ENCODE measurements around the gene LY6G5C.
A peak's percentile ranks its signal among the peaks of the same experiment; 100 is the strongest.

The LY6G5C gene

DNA sequence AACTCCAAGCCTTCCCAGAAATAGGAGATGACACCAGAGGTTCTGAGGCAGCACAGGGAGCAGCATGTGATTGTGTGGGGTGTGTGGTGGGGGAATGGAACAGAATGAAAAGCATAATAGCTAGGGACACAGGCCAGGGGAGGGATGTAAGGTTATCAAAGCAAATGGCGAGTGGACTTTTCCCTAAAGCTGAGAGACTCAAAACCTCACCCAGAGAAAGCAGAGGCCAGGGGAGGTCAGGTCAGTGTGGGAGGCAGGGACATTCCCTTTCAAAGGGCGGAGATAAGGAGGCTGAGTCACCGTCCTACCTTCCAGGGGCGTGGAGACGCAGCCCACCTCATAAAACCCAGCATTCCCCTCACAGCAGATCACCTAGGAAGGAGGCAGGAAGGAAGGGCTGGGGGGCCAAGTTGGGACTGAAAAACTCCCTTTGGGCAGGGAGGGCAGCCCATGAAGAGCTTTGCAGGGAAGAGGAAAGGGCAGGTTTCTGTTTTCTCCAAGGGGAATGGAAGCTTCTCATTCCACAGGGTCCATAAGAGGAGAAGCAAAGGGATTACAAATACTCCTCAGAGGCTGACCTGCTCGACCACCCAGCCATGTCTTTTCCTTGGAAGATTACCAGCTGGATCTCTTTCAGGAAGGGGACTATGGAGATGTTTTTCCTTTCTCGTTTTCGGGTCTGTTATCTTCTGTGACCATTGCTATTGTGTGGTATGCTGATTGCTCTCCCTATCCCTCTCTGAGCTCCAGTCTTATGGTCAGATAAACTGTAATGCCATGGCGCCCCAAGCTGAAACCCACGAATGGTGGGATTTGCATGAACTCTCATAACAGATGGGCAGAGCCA is 9.6 kb upstream of the LY6G5C start:
- peak; percentile 16 for DNase-seq

DNA sequence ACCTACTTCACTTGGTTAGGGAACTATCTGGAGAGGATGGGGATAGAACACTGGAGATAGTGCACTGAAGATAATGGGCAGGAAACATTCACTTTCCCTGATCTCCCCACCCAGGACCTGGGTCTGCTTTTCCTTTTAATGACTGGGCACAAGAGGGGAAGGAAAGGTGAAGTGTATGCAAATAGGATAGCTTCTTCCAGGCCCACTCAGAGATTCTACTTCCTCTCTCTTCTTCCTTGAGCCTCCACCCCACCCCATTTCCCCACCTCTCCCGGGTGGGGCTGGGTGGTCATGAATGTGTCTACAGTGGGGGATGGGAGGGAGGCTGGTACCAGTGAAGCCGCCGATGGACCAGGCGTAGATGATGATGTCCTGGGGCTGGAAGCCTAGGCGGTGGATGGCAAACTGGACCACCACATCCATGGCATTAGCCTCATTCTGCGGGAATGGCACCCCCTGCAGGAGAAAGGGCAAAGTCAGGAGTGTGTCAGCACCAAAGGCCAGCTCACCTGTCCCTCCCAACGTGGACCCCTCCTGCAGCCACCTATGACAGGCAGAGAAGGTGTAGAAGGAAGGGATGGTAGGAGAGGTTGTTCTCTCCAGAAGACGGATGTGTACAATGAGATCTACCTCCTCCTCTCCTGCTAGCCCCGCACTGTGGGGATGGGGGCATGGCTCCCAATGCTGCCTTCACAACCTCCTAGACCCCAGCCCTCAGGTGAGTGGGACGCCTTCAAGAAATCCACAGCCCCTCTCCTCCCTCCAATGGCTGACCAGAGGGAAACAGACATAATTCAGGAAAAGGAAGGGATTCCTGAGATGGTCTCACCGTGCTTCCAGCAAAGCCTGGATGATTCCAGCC is 8.6 kb upstream of the LY6G5C start:
- DNase-seq, result peak; percentile 31

DNA sequence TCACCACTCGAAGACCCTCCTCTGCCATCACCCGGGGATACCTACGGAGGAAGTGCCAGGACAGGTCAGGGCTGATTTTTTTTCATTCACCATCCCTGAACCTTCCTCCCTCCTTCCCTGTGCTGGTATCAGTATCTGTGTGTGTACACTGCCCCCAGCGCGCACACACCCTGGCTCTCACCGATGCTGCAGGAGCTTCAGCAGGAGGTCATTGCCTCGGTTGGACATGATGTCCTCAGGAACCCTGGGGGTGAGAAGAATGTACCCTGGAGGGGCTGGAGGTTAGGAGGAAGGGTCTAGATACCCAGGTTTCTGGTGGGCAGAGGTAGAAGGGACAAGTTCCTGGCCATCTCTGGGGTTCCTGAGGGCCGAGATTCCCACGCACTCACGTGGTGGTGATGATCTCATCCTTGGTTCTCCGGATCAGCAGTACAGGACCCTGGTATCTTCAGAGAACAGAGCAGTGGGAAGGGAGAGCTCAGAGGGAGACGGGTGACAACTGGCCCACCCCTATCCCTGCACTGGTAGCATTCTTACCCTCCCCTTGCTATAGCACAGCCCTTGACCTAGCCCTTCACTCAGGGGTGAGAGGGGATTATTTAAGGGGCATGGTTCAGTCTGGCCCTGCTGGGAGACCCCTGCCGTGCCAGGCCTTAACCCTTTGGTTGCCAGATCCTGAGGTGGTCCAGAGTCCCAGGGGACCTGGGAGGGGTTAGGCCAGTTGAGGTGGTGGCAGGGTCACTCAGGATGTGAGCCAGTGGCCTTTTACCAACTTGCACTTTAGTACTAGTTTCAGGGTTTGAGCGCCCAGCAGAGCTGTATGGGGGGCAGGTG is 7.2 kb upstream of the LY6G5C start:
- DNase-seq, result no peak

DNA sequence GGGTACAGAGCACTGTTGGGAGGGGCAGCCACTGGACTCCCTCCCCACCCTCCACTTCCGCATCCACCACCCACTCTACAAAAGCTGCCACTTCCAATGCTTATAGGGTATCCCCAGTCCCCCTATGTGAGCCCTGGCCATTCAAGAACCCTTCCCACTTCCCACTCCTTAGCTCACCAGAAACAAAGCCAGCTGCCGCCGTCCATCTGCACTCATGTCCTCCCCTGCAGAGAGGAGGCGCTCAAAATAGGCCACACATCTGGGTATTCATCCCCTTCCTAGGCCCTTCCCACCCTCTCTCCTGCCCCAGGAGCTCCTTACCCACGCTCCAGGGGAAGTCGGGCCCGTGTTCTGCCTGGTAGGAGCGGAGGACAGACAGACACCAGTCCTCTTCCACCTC is 6.5 kb upstream of the LY6G5C start:
- no peak for DNase-seq

DNA sequence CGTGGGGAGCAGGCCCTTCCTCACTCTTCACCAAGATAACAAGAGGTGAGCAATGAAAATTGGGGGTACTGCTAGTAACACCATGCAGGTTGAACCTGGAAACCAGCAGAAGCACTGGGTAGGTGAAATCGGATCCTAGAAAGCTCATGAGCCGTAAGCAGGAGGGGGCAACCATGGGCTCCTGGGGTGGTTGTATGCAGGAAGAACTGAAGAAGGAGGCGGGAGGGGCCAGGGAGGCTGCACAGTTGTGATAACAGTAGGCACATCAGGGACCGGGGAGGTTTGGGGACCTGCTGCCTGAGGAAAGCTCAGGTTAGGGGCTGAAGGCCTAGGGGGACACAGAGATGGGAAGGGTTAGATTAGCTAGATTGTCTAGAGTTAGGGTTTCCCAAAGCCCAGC is 5.6 kb upstream of the LY6G5C start:
- DNase-seq, result no peak

DNA sequence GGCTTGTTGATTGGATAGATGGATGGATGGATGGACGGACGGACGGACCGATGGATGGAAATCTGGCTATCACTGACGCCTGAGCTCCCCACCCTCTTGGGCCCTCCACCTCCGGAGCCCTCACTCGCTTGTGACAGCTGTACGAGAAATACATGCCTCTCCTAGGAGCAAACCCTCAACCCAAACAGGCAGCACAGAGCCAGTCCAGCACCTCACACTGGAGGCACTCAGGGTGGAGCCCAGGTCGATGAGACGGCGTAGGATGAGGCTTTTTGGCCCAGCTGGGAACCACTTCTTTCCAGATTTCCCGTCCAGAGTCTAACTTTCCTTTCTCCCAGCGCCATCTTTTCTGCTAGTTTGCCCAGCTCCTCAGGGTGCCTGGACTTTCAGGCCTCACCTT is 2.7 kb upstream of the LY6G5C start:
- no peak for DNase-seq

DNA sequence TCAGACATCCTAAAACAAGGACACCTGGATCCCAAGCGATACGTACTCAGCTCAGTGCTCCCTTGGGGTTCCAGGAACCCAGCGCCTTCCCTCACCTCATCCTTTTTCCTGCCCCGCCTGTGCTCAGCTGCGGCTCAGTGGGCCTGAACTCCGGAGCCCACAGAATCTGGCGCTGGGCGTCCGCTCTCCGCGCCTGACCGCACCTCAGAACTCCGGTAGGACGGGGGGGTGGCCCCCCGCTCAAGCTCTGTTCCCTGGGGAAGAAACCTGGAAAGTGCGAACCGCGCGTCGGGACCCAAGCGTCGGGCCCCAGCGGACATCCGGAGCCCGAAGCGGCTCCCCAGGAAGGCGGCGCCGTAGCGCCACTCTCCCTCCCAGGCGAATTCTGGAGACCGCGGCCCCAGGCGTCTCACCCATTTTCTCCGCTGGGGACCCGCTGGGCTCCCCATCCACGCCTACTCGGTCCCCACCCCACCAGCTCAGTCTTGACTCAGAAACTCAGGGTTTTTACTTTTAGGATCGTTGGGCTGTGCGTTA is 336 bp upstream of the LY6G5C start:
- peak; percentile 39 for DNase-seq

DNA sequence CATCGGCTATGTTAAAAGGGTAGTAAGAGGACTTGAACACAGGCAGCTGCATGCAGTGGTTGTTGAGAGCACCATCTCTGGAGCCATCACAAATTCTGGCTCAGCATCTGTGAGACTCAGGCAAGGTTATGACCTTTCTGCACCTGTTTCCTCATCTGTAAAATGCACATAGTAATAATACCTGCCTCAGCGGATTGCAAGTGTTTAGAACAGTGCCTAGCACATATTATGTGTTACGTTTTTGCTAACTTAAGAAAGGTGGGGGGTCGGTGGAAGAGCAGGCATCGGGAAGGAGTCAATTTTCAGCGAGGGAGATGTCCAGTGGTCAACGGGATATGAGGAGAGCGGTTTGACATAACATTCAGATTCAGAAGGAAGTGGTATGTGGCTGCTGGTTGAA is 2.9 kb downstream of the LY6G5C start:
- DNase-seq, result no peak

DNA sequence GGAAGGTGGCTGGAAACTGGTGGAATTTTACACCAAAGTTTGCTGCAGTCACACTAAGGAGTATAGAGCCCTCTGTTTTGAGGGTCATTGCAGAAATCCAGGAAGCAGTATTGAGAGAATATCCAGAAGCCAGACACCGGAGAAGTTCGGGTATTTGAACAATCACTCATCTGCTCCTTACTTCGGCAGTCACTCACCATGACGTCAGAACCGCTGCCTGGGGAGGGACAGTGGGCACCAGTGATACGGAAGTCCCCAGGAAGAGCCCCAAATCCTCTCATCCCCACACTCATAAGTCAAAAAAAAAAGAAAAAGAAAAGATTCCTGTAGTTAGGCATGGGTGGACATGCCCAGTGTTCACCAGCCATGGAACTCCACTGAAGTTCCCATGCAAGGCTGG is 4.0 kb downstream of the LY6G5C start:
- DNase-seq, result no peak

DNA sequence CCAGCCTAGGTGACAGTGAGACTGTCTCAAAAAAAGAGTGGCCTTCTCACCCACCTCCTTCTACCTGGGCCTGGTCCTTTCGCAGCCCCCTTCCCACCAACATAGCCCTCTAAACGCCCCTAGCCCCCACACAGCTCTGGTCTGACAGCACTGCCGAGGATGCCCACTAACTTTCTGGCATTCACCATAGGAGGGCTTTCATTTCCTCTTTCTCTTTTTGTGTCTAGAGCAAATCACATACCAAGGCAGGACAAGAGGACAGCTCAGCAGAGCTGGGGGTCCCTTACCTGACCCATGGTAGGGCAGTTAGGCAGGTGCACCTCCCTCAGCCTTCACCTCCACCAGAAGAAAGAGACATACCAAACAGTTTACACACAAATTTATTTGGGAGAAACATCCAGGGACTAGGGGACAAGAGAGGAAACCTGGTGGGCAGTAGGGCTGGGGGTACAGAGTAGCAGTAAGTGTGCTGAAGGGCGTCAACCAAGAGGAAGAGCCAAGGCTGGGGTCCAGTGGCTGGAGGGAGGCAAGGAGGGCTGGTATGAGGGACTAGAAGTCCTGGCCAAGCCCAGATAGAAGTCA is 4.5 kb downstream of the LY6G5C start:
- DNase-seq, result no peak

DNA sequence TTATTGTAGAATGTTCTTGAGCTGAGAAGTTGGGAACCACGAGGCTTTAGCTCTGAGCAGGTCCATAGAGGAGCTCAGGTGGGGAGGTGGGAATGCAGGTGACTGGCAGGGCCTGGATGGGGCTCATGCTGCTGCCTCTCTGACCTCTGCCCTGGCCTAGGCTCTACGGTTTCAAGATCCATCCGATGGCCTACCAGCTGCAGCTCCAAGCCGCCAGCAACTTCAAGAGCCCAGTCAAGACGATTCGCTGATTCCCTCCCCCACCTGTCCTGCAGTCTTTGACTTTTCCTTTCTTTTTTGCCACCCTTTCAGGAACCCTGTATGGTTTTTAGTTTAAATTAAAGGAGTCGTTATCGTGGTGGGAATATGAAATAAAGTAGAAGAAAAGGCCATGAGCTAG is 11.2 kb downstream of the LY6G5C start, which contains the start of gene LY6G5B:
LY6G5B (plus strand) TSS at position 301 of the 400 bp plus-strand sequence. CDS start 975 bp downstream, outside the sequence.
- no peak for DNase-seq

DNA sequence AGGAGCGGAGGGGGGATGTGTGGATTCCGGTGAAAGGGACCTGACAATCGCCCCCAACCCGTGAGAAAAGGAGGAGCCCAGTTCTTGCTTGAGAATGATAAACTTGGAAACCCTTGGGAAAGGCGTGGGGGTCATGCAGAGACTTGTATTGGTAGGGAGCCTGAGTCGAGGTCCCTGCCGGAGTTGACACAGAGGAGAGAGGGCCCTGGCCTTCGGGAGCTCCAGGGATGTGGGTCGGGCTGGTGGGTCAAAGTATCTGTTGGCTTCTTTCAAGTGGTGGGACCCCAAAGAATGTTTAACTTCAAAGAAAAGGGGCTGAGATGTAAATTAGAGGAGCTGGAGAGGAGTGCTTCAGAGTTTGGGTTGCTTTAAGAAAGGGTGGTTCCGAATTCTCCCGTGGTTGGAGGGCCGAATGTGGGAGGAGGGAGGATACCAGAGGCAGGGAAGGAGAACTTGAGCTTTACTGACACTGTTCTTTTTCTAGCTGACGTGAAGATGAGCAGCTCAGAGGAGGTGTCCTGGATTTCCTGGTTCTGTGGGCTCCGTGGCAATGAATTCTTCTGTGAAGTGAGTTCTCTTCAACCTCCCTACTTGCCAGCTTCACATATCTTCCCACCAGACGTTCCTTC is 14.4 kb downstream of the LY6G5C start:
- peak; percentile 72 for DNase-seq

DNA sequence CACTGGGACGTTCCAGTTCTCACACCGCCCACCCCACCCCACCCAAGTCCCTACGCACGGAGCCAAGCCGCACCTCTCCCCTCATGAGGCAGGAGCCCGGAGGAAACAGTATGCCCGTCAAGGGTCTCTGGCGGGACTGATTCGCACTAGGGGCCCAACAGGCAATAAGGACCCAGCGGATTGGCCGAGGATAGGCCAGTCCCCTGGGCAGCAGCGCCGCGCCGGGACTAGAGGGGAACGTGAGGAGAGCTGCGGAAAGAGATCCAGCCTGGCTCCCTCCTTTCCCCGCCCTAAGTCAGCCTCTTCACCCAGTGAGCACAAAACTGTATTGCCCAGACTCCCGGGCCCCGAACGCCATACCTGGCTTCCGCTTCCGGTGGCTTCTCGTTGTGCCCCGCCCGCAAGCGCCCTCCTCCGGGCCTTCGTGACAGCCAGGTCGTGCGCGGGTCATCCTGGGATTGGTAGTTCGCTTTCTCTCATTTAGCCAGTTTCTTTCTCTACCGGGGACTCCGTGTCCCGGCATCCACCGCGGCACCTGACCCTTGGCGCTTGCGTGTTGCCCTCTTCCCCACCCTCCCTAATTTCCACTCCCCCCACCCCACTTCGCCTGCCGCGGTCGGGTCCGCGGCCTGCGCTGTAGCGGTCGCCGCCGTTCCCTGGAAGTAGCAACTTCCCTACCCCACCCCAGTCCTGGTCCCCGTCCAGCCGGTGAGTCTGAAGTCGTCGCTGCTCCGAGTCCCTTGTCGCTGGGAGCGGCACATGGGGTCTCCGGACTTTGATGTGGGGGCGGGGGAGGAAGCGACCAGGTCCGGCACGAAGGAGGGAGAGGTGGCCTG is 15.1 kb downstream of the LY6G5C start, which contains the start of gene CSNK2B:
CSNK2B (plus strand) TSS at position 580 of the 836 bp plus-strand sequence. CDS start 752 bp downstream, outside the sequence.
- peak; percentile 98 for DNase-seq

DNA sequence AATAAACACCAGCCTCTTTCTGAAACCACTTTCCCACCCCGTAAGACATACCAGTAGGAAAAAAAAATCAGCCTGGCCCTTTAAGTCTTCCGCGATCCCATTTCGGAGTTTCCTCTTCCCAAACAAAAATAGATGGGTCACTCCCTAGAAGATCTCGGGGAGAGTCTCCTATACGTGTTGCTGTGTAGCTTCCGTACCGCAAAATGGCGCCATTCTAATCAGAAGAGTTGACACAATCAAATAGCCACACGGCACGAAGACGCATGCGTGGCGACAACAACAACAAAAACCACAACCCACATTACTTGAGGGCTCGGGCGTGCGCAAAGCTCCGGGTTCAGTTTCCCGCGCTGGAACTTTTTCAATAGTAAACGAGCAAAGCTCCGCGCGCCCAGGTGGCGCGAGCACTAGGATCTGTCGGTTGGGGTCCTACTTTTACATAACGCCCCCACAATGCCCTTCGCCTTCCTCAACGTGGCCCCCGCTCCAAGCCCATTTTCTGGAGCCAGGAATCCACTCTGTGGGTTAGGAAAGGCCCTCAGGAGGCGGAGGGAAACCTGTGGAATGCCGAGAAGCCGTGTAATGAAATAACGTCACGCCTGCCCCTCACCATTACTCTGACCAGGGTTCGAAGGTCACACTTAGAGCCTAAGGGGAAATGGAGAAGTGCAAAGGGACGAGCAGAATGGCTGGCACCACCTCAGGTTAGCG is 15.9 kb downstream of the LY6G5C start, which contains the start of gene GPANK1:
GPANK1 (minus strand) TSS at position 208 of the 711 bp plus-strand sequence. CDS start 519 bp downstream, outside the sequence.
- peak; percentile 97 for DNase-seq

DNA sequence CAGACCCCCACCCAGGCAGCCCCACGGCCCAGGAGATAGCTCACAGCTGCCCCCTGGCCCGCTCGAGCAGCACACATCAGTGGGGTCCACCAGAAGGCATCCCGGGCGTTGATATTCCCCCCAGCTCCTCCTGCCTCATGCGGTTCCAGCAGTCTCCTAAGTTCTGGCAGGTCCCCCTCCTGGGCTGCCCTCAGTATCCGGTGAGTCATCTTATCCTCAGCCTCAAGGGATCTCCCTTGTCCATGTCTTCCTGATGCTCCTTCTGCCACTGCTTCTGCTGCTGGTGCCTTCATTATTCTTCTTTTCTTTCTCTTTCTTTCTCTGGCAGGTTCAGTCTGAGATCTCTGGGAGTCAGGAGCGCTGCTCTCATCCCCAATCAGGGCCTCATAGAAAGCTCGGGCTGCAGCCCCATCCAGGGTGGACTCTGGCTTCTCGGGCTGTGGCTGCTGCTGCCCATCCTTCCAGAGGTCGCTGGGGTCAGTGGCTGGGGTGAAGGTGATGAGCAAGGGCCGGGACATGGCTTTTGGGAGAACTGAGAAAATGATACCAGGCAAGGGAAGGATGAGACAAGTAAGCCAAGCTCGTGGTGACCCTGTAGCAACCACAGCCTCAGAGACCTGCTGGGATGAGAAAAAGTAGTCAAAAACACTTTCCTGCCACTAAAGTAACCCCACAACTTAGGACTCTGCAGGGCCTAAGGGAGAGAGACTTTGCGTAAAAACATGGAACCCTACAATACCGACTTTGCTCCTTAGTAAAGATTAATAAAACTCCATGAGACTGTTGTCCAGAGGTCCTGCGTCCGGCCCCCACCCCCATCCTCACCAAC is 16.7 kb downstream of the LY6G5C start:
- no peak for DNase-seq

DNA sequence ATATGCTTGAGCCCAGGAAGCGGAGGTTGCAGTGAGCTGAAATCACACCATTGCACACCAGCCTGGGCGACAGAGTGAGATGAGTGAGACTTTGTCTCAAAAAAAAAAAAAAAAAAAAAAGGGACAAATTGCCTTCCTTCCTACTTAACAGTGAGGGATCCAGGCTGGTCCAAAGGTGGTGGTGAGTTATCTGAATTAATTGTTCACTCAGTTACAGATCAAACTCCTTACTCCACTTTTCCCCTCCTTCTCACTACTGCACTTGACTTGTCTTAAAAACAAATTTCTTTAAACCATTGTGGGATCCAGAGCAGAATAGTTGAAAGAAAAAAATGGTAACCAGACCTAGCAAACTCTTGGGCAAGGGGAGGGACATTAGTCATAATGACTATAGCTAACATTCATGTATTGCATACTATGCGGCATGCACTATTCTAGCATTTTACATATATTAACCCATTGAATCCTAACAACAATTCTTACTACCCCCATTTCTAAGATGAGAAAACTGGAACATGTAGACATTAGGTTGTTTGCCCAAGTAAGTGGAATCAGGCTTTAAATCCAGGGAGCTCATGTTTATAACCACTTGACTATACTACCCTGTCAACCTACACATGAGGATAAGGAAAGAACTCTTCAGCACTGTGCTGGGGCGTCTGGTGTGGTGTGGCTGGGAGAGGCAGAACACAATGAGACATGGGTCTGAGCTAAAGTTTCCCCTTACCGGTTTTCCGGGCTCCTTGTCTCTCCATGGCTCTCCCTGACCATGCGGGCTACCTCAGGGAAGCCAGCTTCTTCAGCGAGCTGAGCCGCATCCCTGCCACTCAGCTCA is 17.5 kb downstream of the LY6G5C start:
- peak; percentile 74 for DNase-seq

DNA sequence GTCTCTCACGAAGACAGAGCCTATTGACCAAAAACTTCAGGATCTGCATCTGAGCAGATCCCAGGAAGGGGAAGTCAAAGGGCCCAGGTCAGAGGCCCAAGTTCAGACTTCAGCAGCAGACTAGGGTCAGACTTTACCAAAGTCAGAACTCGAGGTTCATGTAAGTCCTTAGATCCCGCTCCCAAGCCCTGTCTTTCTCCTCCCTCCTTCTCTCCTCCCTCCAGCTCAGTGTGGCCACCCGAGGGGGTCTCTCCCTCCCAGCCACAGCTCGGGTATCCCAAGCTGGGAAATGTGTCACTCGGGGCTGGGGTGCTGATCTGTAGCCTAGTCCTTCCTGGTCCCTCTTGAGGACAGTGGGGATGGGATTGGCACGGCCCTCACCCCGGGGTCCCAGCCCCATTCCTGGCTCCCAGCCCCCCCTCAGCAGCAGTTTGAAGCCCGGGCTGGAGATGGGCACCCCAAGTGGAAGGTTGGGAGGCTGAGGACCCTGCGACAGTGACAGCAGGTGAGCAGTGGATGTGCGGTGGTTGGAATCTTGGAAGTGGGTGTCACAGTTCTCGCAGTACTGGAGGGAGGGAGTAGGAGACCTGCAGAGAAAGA is 18.6 kb downstream of the LY6G5C start:
- no peak for DNase-seq

Measured in inflammatory macrophage treated with lipopolysaccharide for 4 hours (primary cell).